GM23248 (cell line): Measurements from ENCODE around the gene TCOF1. TPM values are rescaled to one million over a fixed set of nuclear protein-coding genes. Genes with fewer than 3 reads are reported as not detected.

Experiments
- DNase-seq: peaks from one replicate; pipeline ENCODE4 v3.0.0-alpha.2; 2015
- H2AFZ ChIP-seq: fragments of 200-600 bp; sonication (generic); 2 replicates; pipeline ENCODE4 v1.6.1; 2016; ENCODE audit warnings: antibody characterized with exemption
- H3F3A ChIP-seq: fragments of 200-600 bp; sonication (generic); 2 replicates; pipeline ENCODE4 v1.6.1; 2016; ENCODE audit warnings: mild to moderate bottlenecking, antibody characterized with exemption, mixed run types; ENCODE audit not compliant: insufficient read depth
- H3K27ac ChIP-seq: fragments of 200-600 bp; sonication (generic); 2 replicates; pipeline ENCODE4 v1.5.1; 2016; ENCODE audit warnings: mild to moderate bottlenecking
- H3K27me3 ChIP-seq: fragments of 200-600 bp; sonication (generic); replicated peaks from 2 replicates; pipeline ENCODE4 v1.6.1; 2016; ENCODE audit warnings: mild to moderate bottlenecking; ENCODE audit not compliant: insufficient read depth
- H3K36me3 ChIP-seq: fragments of 200-600 bp; sonication (generic); 2 replicates; pipeline ENCODE4 v1.6.1; 2016; ENCODE audit warnings: low read depth, mild to moderate bottlenecking
- H3K4me1 ChIP-seq: fragments of 200-600 bp; sonication (generic); 2 replicates; pipeline ENCODE4 v1.6.1; 2016; ENCODE audit warnings: mild to moderate bottlenecking; ENCODE audit not compliant: insufficient read depth
- H3K4me2 ChIP-seq: fragments of 200-600 bp; sonication (generic); one replicate; pipeline ENCODE4 v1.6.1; 2016; ENCODE audit warnings: mild to moderate bottlenecking; ENCODE audit not compliant: unreplicated experiment
- H3K4me3 ChIP-seq: fragments of 200-600 bp; sonication (generic); 2 replicates; pipeline ENCODE4 v1.5.1; 2016; ENCODE audit warnings: mild to moderate bottlenecking
- H3K79me2 ChIP-seq: fragments of 200-600 bp; sonication (generic); 2 replicates; pipeline ENCODE4 v1.6.1; 2016; ENCODE audit warnings: mild to moderate bottlenecking; ENCODE audit not compliant: insufficient read depth
- H3K9ac ChIP-seq: fragments of 200-600 bp; sonication (generic); 2 replicates; pipeline ENCODE4 v1.6.1; 2016; ENCODE audit warnings: mild to moderate bottlenecking
- H3K9me2 ChIP-seq: fragments of 200-600 bp; sonication (generic); 2 replicates; pipeline ENCODE4 v1.6.1; 2016; ENCODE audit warnings: mixed run types, mild to moderate bottlenecking, moderate library complexity; ENCODE audit not compliant: insufficient read depth
- H3K9me3 ChIP-seq: fragments of 200-600 bp; sonication (generic); one replicate; pipeline ENCODE4 v1.6.1; 2017; ENCODE audit warnings: low read depth
- H4K20me1 ChIP-seq: fragments of 200-600 bp; sonication (generic); 2 replicates; pipeline ENCODE4 v1.6.0; 2016; ENCODE audit not compliant: insufficient read depth
- EZH2 ChIP-seq: fragments of 200-600 bp; sonication (generic); IDR thresholded peaks from 2 replicates; pipeline ENCODE4 v1.6.1; 2018; ENCODE audit warnings: antibody characterized with exemption, mild to moderate bottlenecking; ENCODE audit not compliant: insufficient read depth, poor library complexity, severe bottlenecking
- EZH2phosphoT487 ChIP-seq: fragments of 200-600 bp; sonication (generic); IDR thresholded peaks from 2 replicates; pipeline ENCODE4 v1.6.1; 2018; ENCODE audit warnings: antibody characterized with exemption, moderate library complexity, mild to moderate bottlenecking, low read depth; ENCODE audit not compliant: insufficient read depth
- WGBS, 2 experiments: methylation state at CpG; one replicate each; pipeline ENCODE4 v1.1.6; 2015 to 2017; ENCODE audit warnings: low lambda C conversion rate in 2 of 2, low coverage in 1 of 2; ENCODE audit errors: missing lambda C conversion rate in 2 of 2; 5-methylcytosine and 5-hydroxymethylcytosine counted together
- in situ Hi-C: fragments of 300-500 bp; cut with MboI; formaldehyde crosslinking; loops from 2 replicates; pipeline ENCODE4 v1.15.0; 2020
- polyA plus RNA-seq: library from polyadenylated mRNA; unstranded; fragments of >200 nt; fragmentation: Nextera tagmentation; extraction: Ambion mirVana; gene quantifications from 2 replicates; pipeline ENCODE4 v1.2.1, GENCODE V29; 2016
- total RNA-seq: library from RNA; depleted of rRNA; stranded (reverse); fragments of >200 nt; shearing (Covaris generic); gene quantifications from 2 replicates; pipeline ENCODE4 v1.2.3, GENCODE V29; 2014

The TCOF1 gene
- total and polyA plus RNA-seq, 2 experiments from 2014 or later, result 15.1 to 18.0 TPM

- TF ChIP-seq EZH2phosphoT487 (no peak), EZH2 (no peak)
- DNase-seq, result peak; percentile 91
- Histone ChIP-seq H3K4me2 (no peak overlapping the region), H3K4me1 (no peaks in the 10 kb centered on the region), H3K9me3 (no peaks in the 10 kb centered on the region), H3K9ac (no peak overlapping the region), H3K4me3 (no peak overlapping the region), H3K9me2 (no peaks in the 10 kb centered on the region), H3K27me3 (no peaks in the 10 kb centered on the region), H3K79me2 (no peaks in the 10 kb centered on the region), H2AFZ (no peak overlapping the region), H4K20me1 (no peaks in the 10 kb centered on the region), H3K27ac (no peak overlapping the region), H3F3A (no peaks in the 10 kb centered on the region), H3K36me3 (no peaks in the 10 kb centered on the region)
- in situ Hi-C loops, result no loop called here
- 17% methylated on average over 12 to 15 of the region's 15 CpGs for WGBS, 2 experiments
Observed at GRCh38 chr5:150409638-150410523, 52.4 kb downstream of the TCOF1 start.

- no peak overlapping the region for H3K4me3 ChIP-seq
- H3K27me3 ChIP-seq, result no peaks in the 10 kb centered on the region
- H3K27ac ChIP-seq, result no peak overlapping the region
- TF ChIP-seq EZH2, result no peak
- TF ChIP-seq EZH2phosphoT487, result no peak
- H3F3A ChIP-seq, result no peaks in the 10 kb centered on the region
- no peak overlapping the region for H2AFZ ChIP-seq
- no peaks in the 10 kb centered on the region for H3K79me2 ChIP-seq
- WGBS, 2 experiments, result 34% methylated on average over 4 of the region's 4 CpGs
- H3K36me3 ChIP-seq, result no peaks in the 10 kb centered on the region
- H3K4me2 ChIP-seq, result no peak overlapping the region
- no peaks in the 10 kb centered on the region for H3K4me1 ChIP-seq
- no peaks in the 10 kb centered on the region for H3K9me2 ChIP-seq
- in situ Hi-C loops, result no loop called here
- H3K9ac ChIP-seq, result no peak overlapping the region
- DNase-seq, result peak; percentile 87
- H3K9me3 ChIP-seq, result no peaks in the 10 kb centered on the region
- no peaks in the 10 kb centered on the region for H4K20me1 ChIP-seq
Observed at GRCh38 chr5:150410524-150411244, 53.2 kb downstream of the TCOF1 start.

GRCh38 chr5:150411245-150411979 lies 53.9 kb downstream of the TCOF1 start:
- no peak overlapping the region for H3K4me3 ChIP-seq
- TF ChIP-seq EZH2, result no peak
- TF ChIP-seq EZH2phosphoT487, result no peak
- no peak overlapping the region for H3K27ac ChIP-seq
- H3K36me3 ChIP-seq, result no peaks in the 10 kb centered on the region
- peak; percentile 23 for DNase-seq
- no peak overlapping the region for H3K9ac ChIP-seq
- no peaks in the 10 kb centered on the region for H3K9me3 ChIP-seq
- no peaks in the 10 kb centered on the region for H3K4me1 ChIP-seq
- in situ Hi-C loops, result no loop called here
- WGBS, 2 experiments, result 94 to 96% methylated on average over 5 of the region's 5 CpGs
- no peak overlapping the region for H2AFZ ChIP-seq
- H3F3A ChIP-seq, result no peaks in the 10 kb centered on the region
- H3K79me2 ChIP-seq, result no peaks in the 10 kb centered on the region
- no peaks in the 10 kb centered on the region for H4K20me1 ChIP-seq
- H3K27me3 ChIP-seq, result no peaks in the 10 kb centered on the region
- H3K9me2 ChIP-seq, result no peaks in the 10 kb centered on the region
- no peak overlapping the region for H3K4me2 ChIP-seq
